Mesothelial cell of epicardium (in vitro differentiated cells): ENCODE results near the gene NLN. TPM values are rescaled to one million over a fixed set of nuclear protein-coding genes. Genes with fewer than 3 reads are reported as not detected.
"Not testable (repeated sequence)": the region's sequence is repeated elsewhere in the genome, so short reads cannot be mapped to it uniquely, and the experiment has no call there.

Source experiments
- DNase-seq, 2 experiments: peaks; one replicate each; pipeline ENCODE4 v3.0.0; 2021; ENCODE audit warnings: low spot score in 2 of 2; ENCODE audit not compliant: unreplicated experiment in 2 of 2
- H3K27ac Mint-ChIP-seq: 2 replicates; pipeline ENCODE4 v1.8.0; 2021; ENCODE audit warnings: mixed read lengths
- H3K27me3 Mint-ChIP-seq: 2 replicates; pipeline ENCODE4 v1.8.0; 2021; ENCODE audit warnings: low read depth, mixed read lengths
- H3K36me3 Mint-ChIP-seq: 2 replicates; pipeline ENCODE4 v1.8.0; 2021; ENCODE audit warnings: mixed read lengths
- H3K4me1 Mint-ChIP-seq: 2 replicates; pipeline ENCODE4 v1.8.0; 2021; ENCODE audit warnings: mixed read lengths
- H3K4me3 Mint-ChIP-seq: 2 replicates; pipeline ENCODE4 v1.8.0; 2021; ENCODE audit warnings: mild to moderate bottlenecking, moderate library complexity, mixed read lengths
- H3K9me3 Mint-ChIP-seq: 2 replicates; pipeline ENCODE4 v1.8.0; 2021; ENCODE audit warnings: mixed read lengths
- total RNA-seq: library from RNA; stranded (reverse); gene quantifications from 3 replicates; pipeline ENCODE4 v1.2.1, GENCODE V29; 2021
- TF ChIP-seq, protein P1 (sequence below): fragments of 200-600 bp; sonication (generic); IDR thresholded peaks from one replicate; pipeline ENCODE4 v1.5.0; 2021; ENCODE audit warnings: antibody characterized with exemption; ENCODE audit not compliant: unreplicated experiment

Gene NLN
- total RNA-seq, 1 donor from 2014 or later: 42.8 TPM

DNA sequence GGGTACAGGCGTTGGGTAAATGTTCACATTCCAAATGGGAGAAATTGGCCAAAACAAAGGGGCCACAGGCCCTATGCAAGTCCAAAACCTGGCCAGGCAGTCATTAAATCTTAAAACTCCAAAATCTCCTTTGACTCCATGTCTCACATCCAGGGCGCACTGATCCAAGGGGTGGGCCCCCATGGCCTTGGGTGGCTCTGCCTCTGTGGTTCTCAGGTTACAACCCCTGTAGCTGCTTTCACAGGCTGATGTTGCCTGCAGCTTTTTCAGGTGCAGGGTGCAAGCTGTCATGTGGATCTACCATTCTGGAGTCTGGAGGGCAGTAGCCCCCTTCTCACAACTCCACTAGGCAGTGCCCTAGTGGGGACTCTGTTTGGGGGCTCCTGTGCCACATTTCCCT lies 44.8 kb downstream of the NLN start:
- H3K9me3 Mint-ChIP-seq: peaks cover 7% of the 10 kb centered on the region
- no peaks in the 10 kb centered on the region for H3K27me3 Mint-ChIP-seq
- TF ChIP-seq, protein P1, sequence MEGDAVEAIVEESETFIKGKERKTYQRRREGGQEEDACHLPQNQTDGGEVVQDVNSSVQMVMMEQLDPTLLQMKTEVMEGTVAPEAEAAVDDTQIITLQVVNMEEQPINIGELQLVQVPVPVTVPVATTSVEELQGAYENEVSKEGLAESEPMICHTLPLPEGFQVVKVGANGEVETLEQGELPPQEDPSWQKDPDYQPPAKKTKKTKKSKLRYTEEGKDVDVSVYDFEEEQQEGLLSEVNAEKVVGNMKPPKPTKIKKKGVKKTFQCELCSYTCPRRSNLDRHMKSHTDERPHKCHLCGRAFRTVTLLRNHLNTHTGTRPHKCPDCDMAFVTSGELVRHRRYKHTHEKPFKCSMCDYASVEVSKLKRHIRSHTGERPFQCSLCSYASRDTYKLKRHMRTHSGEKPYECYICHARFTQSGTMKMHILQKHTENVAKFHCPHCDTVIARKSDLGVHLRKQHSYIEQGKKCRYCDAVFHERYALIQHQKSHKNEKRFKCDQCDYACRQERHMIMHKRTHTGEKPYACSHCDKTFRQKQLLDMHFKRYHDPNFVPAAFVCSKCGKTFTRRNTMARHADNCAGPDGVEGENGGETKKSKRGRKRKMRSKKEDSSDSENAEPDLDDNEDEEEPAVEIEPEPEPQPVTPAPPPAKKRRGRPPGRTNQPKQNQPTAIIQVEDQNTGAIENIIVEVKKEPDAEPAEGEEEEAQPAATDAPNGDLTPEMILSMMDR: no peak
- H3K36me3 Mint-ChIP-seq: peaks cover 24% of the 10 kb centered on the region
- no peaks in the 10 kb centered on the region for H3K4me1 Mint-ChIP-seq
- no peak overlapping the region for H3K4me3 Mint-ChIP-seq
- DNase-seq: no peak
- no peak overlapping the region for H3K27ac Mint-ChIP-seq

DNA sequence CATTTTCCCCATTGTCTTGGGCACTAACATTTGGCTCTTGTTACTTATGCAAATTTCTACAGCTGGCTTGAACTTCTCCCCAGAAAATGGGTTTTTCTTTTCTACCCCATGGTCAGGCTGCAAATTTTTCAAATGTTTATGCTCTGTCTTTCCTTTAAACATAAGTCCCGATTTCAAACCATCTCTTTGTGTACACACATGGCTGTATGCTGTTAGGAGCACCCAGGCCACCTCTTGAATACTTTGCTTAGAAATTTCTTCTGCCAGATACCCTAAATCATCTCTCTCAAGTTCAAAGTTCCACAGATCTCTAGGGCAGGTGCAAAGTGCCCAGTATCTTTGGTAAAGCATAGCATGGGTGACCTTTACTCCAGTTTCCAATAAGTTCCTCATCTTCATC lies 45.6 kb downstream of the NLN start:
- Mint-ChIP-seq H3K4me1 (no peaks in the 10 kb centered on the region), H3K9me3 (peaks cover 7% of the 10 kb centered on the region), H3K36me3 (peaks cover 27% of the 10 kb centered on the region), H3K4me3 (no peak overlapping the region), H3K27ac (no peak overlapping the region), H3K27me3 (no peaks in the 10 kb centered on the region)
- DNase-seq: no peak
- TF ChIP-seq, protein P1: no peak

DNA sequence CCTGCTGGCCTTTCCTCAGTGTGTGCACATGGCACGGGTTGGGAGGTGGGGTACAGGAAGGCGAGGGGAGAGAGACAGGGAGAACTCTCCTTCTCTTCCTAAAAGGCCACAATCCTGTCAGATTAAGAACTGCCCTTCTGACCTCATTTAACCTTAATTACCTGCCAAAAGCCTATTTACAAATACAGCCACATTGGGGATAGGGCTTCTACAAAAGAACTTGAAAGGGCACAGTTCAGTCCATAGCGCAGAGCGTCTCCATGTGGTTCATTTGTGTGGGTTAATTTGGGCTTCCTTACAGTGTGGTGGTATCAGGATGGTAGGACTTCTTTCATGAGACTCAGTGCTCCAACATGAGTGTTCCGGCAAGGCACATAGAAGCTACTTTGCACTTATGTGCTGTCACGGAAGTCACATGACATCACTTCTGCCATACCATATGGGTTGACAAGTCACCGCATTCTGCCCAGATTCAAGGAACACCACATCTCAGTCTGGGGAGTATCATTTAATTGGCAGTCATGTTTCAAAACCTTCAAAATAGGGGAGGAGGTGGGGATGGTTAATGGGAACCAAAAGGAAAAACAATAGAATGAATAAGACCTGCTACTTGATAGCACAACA lies 46.8 kb downstream of the NLN start:
- peaks cover 25% of the 10 kb centered on the region for H3K36me3 Mint-ChIP-seq
- no peak overlapping the region for H3K4me3 Mint-ChIP-seq
- peaks cover 7% of the 10 kb centered on the region for H3K9me3 Mint-ChIP-seq
- H3K4me1 Mint-ChIP-seq: no peaks in the 10 kb centered on the region
- TF ChIP-seq, protein P1: no peak
- DNase-seq: no peak
- H3K27ac Mint-ChIP-seq: no peak overlapping the region
- no peaks in the 10 kb centered on the region for H3K27me3 Mint-ChIP-seq

DNA sequence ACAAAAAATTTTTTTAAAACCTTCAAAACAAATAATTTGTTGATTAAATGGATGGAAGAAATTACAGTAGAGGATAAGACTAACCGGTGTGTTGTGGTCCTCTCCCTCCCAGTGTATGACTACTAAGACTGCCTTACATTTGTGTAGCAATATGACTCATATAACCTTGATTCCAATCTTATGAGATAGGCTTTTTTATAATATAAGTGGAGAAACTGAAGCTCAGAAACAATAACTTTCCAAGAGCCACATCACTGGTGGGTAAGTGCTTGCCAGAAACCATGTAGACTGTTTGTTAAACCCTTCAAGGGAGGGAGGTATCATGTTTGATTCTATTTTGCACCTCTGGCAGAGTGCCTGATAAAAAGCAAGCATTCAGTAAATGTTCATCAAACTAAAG lies 47.5 kb downstream of the NLN start:
- TF ChIP-seq, protein P1: no peak
- Mint-ChIP-seq H3K27me3 (no peaks in the 10 kb centered on the region), H3K9me3 (peaks cover 7% of the 10 kb centered on the region), H3K4me1 (peaks cover 3% of the 10 kb centered on the region), H3K27ac (no peak overlapping the region), H3K4me3 (no peak overlapping the region), H3K36me3 (peaks cover 25% of the 10 kb centered on the region)
- no peak for DNase-seq

DNA sequence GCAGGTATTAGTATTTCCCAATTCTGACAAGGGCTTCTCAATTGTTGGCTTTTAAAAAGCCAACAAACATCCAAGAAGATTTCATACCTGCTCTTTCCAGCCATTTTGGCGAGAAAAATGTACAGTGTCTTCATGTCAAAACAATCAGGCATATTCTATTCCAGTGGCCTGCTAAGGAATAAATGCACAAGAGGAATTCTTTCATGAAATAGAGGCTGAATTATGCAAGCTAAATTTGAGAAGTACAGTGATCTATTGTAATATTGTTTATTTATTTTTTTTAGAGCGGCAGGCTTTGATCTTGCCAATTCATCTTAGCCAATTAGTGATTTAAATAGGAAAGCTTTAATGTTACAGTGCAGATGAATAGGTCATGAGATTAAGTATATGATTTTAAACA lies 49.3 kb downstream of the NLN start:
- peaks cover 20% of the 10 kb centered on the region for H3K36me3 Mint-ChIP-seq
- no peaks in the 10 kb centered on the region for H3K27me3 Mint-ChIP-seq
- H3K4me3 Mint-ChIP-seq: no peak overlapping the region
- TF ChIP-seq, protein P1: no peak
- no peak for DNase-seq
- no peak overlapping the region for H3K27ac Mint-ChIP-seq
- H3K4me1 Mint-ChIP-seq: peaks cover 3% of the 10 kb centered on the region
- peaks cover 7% of the 10 kb centered on the region for H3K9me3 Mint-ChIP-seq

DNA sequence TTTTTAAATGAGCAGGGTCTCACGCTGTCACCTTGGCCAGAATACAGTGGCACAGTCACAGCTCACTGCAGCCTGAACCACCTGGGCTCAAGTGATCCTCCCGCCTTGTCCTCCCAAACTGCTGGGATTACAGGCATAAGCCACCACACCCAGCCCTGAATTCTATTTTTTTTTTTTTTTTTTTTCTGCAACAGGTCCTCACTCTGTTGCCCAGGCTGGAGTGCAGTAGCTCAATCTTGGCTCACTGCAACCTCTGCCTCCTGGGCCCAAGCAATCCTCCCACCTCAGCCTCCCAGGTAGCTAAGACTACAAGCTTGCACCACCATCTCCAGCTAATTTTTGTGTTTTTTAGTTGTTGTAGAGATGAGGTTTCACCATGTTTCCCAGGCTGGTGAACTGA lies 51.0 kb downstream of the NLN start:
- H3K4me3 Mint-ChIP-seq, DNase-seq, H3K27ac Mint-ChIP-seq, H3K36me3 Mint-ChIP-seq, H3K9me3 Mint-ChIP-seq, H3K27me3 Mint-ChIP-seq, H3K4me1 Mint-ChIP-seq: not testable (repeated sequence)
